IMR-90 (cell line): ENCODE data around the gene PSKH1. TPM values are rescaled to one million over a fixed set of nuclear protein-coding genes. Genes with fewer than 3 reads are reported as not detected.

Experiments
- ATAC-seq: fragments of 200-7000 bp; cut with Tn5 transposase; 2 replicates; pipeline ENCODE4 v1.9.1; 2020; ENCODE audit warnings: low read depth, mild to moderate bottlenecking, moderate library complexity
- BruUV-seq: library from RNA; stranded (reverse); fragments of 400-500 nt; replicated peaks from 2 replicates; lab custom pipeline; 2021; lab: Mats Ljungman, UMichigan
- CTCF ChIA-PET: fragments of 300-600 bp; formaldehyde crosslinking; extraction: SDS; loops from one replicate; lab custom pipeline; 2021; ENCODE audit warnings: antibody characterized with exemption; lab: Yijun Ruan, JAX
- POLR2A ChIA-PET: fragments of 300-600 bp; sonication (Branson Sonifier 250); formaldehyde crosslinking; loops from one replicate; lab custom pipeline; 2022; ENCODE audit warnings: antibody characterized with exemption; ENCODE audit not compliant: unreplicated experiment; lab: Charles Lee
- DNase-seq: peaks from one replicate; pipeline ENCODE4 v3.0.0; 2013
- H2AFZ ChIP-seq: replicated peaks from 2 replicates; pipeline ENCODE3; 2013; ENCODE audit warnings: low read length, mild to moderate bottlenecking; ENCODE audit not compliant: poor library complexity
- H2AK5ac ChIP-seq: 2 replicates; pipeline ENCODE4 v1.6.1; 2013; ENCODE audit warnings: low read depth, low read length, inconsistent platforms
- H2AK9ac ChIP-seq: replicated peaks from 2 replicates; pipeline ENCODE3; 2013; ENCODE audit warnings: mild to moderate bottlenecking, low read depth, low read length, moderate library complexity; ENCODE audit not compliant: poor library complexity
- H2BK120ac ChIP-seq: 2 replicates; pipeline ENCODE4 v1.6.1; 2013; ENCODE audit warnings: low read depth, low read length, inconsistent platforms
- H2BK15ac ChIP-seq: 3 replicates; pipeline ENCODE4 v1.6.1; 2013; ENCODE audit warnings: low read depth, low read length, inconsistent platforms
- H2BK20ac ChIP-seq: 2 replicates; pipeline ENCODE4 v1.6.1; 2013; ENCODE audit warnings: low read depth, mild to moderate bottlenecking, inconsistent platforms, low read length, moderate library complexity
- H2BK5ac ChIP-seq: 2 replicates; pipeline ENCODE4 v1.6.1; 2013; ENCODE audit warnings: mild to moderate bottlenecking, low read depth, low read length, inconsistent platforms; ENCODE audit not compliant: poor library complexity, severe bottlenecking
- H3K14ac ChIP-seq: replicated peaks from 2 replicates; pipeline ENCODE4 v1.6.1; 2013; ENCODE audit warnings: low read depth, low read length, inconsistent platforms
- H3K18ac ChIP-seq: 2 replicates; pipeline ENCODE4 v1.6.1; 2013; ENCODE audit warnings: low read depth, low read length, control low read depth
- H3K23ac ChIP-seq: 2 replicates; pipeline ENCODE4 v1.6.1; 2013; ENCODE audit warnings: low read depth, low read length, inconsistent platforms
- H3K27ac ChIP-seq: 2 replicates; pipeline ENCODE4 v1.5.1; 2013; ENCODE audit warnings: mild to moderate bottlenecking, control low read depth, low read length; ENCODE audit not compliant: insufficient read depth
- H3K27me3 ChIP-seq: 2 replicates; pipeline ENCODE4 v1.6.1; 2013; ENCODE audit warnings: low read length; ENCODE audit not compliant: control insufficient read depth, insufficient read depth
- H3K36me3 ChIP-seq: 2 replicates; pipeline ENCODE4 v1.6.1; 2013; ENCODE audit warnings: low read length, mixed read lengths; ENCODE audit not compliant: control insufficient read depth, insufficient read depth
- H3K4ac ChIP-seq: 2 replicates; pipeline ENCODE4 v1.6.1; 2013; ENCODE audit warnings: low read depth, low read length, inconsistent platforms
- H3K4me1 ChIP-seq: 2 replicates; pipeline ENCODE4 v1.6.1; 2013; ENCODE audit warnings: low read length, mixed read lengths; ENCODE audit not compliant: control insufficient read depth, insufficient read depth
- H3K4me2 ChIP-seq: 2 replicates; pipeline ENCODE4 v1.6.1; 2013; ENCODE audit warnings: low read depth, mild to moderate bottlenecking, control low read depth, low read length, moderate library complexity
- H3K4me3 ChIP-seq: 2 replicates; pipeline ENCODE4 v1.5.1; 2013; ENCODE audit warnings: low read depth, mild to moderate bottlenecking, control low read depth, low read length, moderate library complexity; ENCODE audit not compliant: insufficient read depth
- H3K56ac ChIP-seq: 2 replicates; pipeline ENCODE4 v1.6.1; 2013; ENCODE audit warnings: low read length, inconsistent platforms; ENCODE audit not compliant: insufficient read depth; ENCODE audit errors: extremely low read depth
- H3K79me1 ChIP-seq, 2 experiments: 2 replicates each; pipeline ENCODE4 v1.6.1; 2013; ENCODE audit warnings: low read length in 2 of 2, inconsistent platforms in 1 of 2, low read depth in 1 of 2
- H3K9ac ChIP-seq: 2 replicates; pipeline ENCODE4 v1.6.1; 2013; ENCODE audit warnings: low read depth, low read length, control low read depth
- H3K9me1 ChIP-seq: 2 replicates; pipeline ENCODE4 v1.6.1; 2013; ENCODE audit warnings: low read length, inconsistent platforms; ENCODE audit not compliant: insufficient read depth
- H3K9me3 ChIP-seq: 2 replicates; pipeline ENCODE4 v1.6.1; 2013; ENCODE audit warnings: low read length; ENCODE audit not compliant: control insufficient read depth, insufficient read depth
- H4K20me1 ChIP-seq: 2 replicates; pipeline ENCODE4 v1.6.1; 2013; ENCODE audit warnings: low read length, inconsistent platforms; ENCODE audit not compliant: insufficient read depth
- H4K5ac ChIP-seq: 2 replicates; pipeline ENCODE4 v1.6.1; 2013; ENCODE audit warnings: mild to moderate bottlenecking, low read depth, low read length, control low read depth
- H4K8ac ChIP-seq, 2 experiments: 2 replicates each; pipeline ENCODE4 v1.6.1; 2013; ENCODE audit warnings: low read depth in 2 of 2, low read length in 2 of 2, control low read depth in 1 of 2, inconsistent platforms in 1 of 2
- H4K91ac ChIP-seq: 2 replicates; pipeline ENCODE4 v1.6.1; 2013; ENCODE audit warnings: low read depth, low read length, inconsistent platforms; ENCODE audit not compliant: insufficient read depth
- CHD1 ChIP-seq: IDR thresholded peaks from 2 replicates; pipeline ENCODE4 v1.6.1; 2012; ENCODE audit warnings: low read depth, low read length, improper control_type of control experiment
- FOS ChIP-seq: fragments of 150-350 bp; IDR thresholded peaks from 2 replicates; pipeline ENCODE4 v1.6.1; 2016; ENCODE audit warnings: low read depth, low read length
- MAFK ChIP-seq: IDR thresholded peaks from 2 replicates; pipeline ENCODE4 v1.6.1; 2012; ENCODE audit warnings: low read depth, low read length, improper control_type of control experiment
- MAZ ChIP-seq: IDR thresholded peaks from 2 replicates; pipeline ENCODE4 v1.6.1; 2012; ENCODE audit warnings: low read depth, mild to moderate bottlenecking, low read length, improper control_type of control experiment, moderate library complexity, borderline replicate concordance
- NFE2L2 ChIP-seq: fragments of 150-350 bp; IDR thresholded peaks from 2 replicates; pipeline ENCODE4 v1.6.1; 2016; ENCODE audit warnings: low read depth, mild to moderate bottlenecking, low read length
- POLR2A ChIP-seq: IDR thresholded peaks from 2 replicates; pipeline ENCODE4 v1.6.1; 2012; ENCODE audit warnings: mild to moderate bottlenecking, low read depth, low read length
- RAD21 ChIP-seq: IDR thresholded peaks from 2 replicates; pipeline ENCODE4 v1.6.1; 2012; ENCODE audit warnings: low read length, improper control_type of control experiment
- RCOR1 ChIP-seq: IDR thresholded peaks from 2 replicates; pipeline ENCODE4 v1.6.1; 2012; ENCODE audit warnings: mild to moderate bottlenecking, low read length, improper control_type of control experiment; ENCODE audit not compliant: insufficient replicate concordance
- RFX5 ChIP-seq: IDR thresholded peaks from 2 replicates; pipeline ENCODE4 v1.8.0; 2012; ENCODE audit warnings: low read depth, mild to moderate bottlenecking, low read length, moderate library complexity
- WGBS, 2 experiments: methylation state at CpG; one replicate each; pipeline versions ENCODE4 v1.1.5 to v1.1.7; 2013; ENCODE audit warnings: missing lambda C conversion rate in 2 of 2; ENCODE audit not compliant: insufficient read length in 1 of 2; ENCODE audit errors: extremely low coverage in 2 of 2; 5-methylcytosine and 5-hydroxymethylcytosine counted together
- dilution Hi-C: fragments of 300-500 bp; cut with HindIII; formaldehyde crosslinking; loops from one replicate; pipeline ENCODE4 v1.14.3; 2018; ENCODE audit warnings: low sequenced_read_pairs; ENCODE audit not compliant: unreplicated experiment
- in situ Hi-C: fragments of 300-500 bp; cut with MboI; formaldehyde crosslinking; loops from 3 replicates; pipeline ENCODE4 v1.14.3; 2019; ENCODE audit warnings: low sequenced_read_pairs, inconsistent platforms, mixed read lengths
- intact Hi-C: fragments of 100-400 bp; cut with micrococcal nuclease; formaldehyde crosslinking; loops from 2 replicates; pipeline ENCODE4 v1.10.0; 2022
- polyA plus RNA-seq, 3 experiments: library from polyadenylated mRNA; depleted of rRNA; stranded (reverse); fragments of >200 nt; gene quantifications; 2 replicates each; pipeline ENCODE4 v1.2.3, GENCODE V29; 2012; ENCODE audit warnings: low replicate concordance in 1 of 3
- total RNA-seq: library from RNA; depleted of rRNA; stranded (reverse); fragments of >200 nt; gene quantifications from 2 replicates; pipeline ENCODE4 v1.2.3, GENCODE V29; 2012
- TF ChIP-seq, protein P1 (sequence below): fragments of 150-350 bp; IDR thresholded peaks from 2 replicates; pipeline ENCODE4 v1.6.1; 2017; ENCODE audit warnings: mild to moderate bottlenecking, antibody characterized with exemption, low read length, low read depth
- TF ChIP-seq, protein P2 (sequence below): conservative IDR thresholded peaks from 2 replicates; pipeline ENCODE4 v1.5.1; 2012; ENCODE audit warnings: mild to moderate bottlenecking, low read depth, low read length, improper control_type of control experiment

Gene PSKH1
- total and polyA plus RNA-seq, 2 of the 4 experiments (the other 2 are of a cell fraction): 11.5 to 26.7 TPM

DNA sequence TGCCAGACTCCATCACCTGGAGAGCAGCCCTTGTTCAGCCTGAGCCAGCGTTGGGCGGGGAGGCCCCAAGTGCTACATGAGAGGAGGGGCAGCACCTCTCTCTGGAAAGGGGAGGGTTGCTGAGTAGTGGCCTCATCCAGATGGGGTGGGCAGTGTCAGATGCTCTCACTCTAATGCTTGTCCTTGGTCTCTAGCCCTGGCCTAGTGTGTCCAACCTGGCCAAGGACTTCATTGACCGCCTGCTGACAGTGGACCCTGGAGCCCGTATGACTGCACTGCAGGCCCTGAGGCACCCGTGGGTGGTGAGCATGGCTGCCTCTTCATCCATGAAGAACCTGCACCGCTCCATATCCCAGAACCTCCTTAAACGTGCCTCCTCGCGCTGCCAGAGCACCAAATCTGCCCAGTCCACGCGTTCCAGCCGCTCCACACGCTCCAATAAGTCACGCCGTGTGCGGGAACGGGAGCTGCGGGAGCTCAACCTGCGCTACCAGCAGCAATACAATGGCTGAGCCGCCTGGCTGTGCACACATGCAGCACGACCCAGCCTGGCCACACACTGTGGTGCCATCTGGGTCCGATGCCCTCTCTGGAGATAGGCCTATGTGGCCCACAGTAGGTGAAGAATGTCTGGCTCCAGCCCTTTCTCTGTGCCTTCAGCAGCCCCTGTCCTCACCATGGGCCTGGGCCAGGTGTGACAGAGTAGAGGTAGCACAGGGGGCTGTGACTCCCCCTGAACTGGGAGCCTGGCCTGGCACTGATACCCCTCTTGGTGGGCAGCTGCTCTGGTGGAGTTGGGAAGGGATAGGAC is 34.3 kb downstream of the PSKH1 start:
- Histone ChIP-seq H4K8ac (no peak overlapping the region), H3K4me1 (no peaks in the 10 kb centered on the region), H4K5ac (no peak overlapping the region), H3K14ac (no peak overlapping the region), H3K9me3 (no peaks in the 10 kb centered on the region), H3K9me1 (no peaks in the 10 kb centered on the region), H2BK20ac (no peak overlapping the region), H3K18ac (no peak overlapping the region), H3K4me3 (no peak overlapping the region), H2AK5ac (no peak overlapping the region), H2AK9ac (no peak overlapping the region), H4K91ac (no peak overlapping the region), H3K4ac (no peak overlapping the region), H3K23ac (no peak overlapping the region), H3K4me2 (no peak overlapping the region), H3K27me3 (no peaks in the 10 kb centered on the region), H3K36me3 (peaks cover 29% of the 10 kb centered on the region), H3K9ac (no peak overlapping the region), H2BK15ac (no peak overlapping the region), H4K20me1 (peaks cover 46% of the 10 kb centered on the region), H3K79me1 (peaks cover 5 to 35% of the 10 kb centered on the region in 2 experiments; a peak in 2 of 4 replicates), H2BK5ac (no peak overlapping the region), H2AFZ (no peak overlapping the region), H3K27ac (no peak overlapping the region), H3K56ac (no peak overlapping the region), H2BK120ac (no peak overlapping the region)
- intact Hi-C loops (no loop called here), dilution Hi-C loops (no loop called here), in situ Hi-C loops (loop anchor here (5.0 to 25.0 kb wide), 3 partner anchors 115 to 390 kb away; partner anchors contain the start of gene RIPOR1)
- TF ChIP-seq, protein P1, sequence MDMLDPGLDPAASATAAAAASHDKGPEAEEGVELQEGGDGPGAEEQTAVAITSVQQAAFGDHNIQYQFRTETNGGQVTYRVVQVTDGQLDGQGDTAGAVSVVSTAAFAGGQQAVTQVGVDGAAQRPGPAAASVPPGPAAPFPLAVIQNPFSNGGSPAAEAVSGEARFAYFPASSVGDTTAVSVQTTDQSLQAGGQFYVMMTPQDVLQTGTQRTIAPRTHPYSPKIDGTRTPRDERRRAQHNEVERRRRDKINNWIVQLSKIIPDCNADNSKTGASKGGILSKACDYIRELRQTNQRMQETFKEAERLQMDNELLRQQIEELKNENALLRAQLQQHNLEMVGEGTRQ: no peak
- TF ChIP-seq MAFK (no peak), NFE2L2 (no peak), RAD21 (no peak), RCOR1 (no peak), RFX5 (no peak), POLR2A (no peak), MAZ (no peak), FOS (no peak), CHD1 (no peak)
- TF ChIP-seq, protein P2, sequence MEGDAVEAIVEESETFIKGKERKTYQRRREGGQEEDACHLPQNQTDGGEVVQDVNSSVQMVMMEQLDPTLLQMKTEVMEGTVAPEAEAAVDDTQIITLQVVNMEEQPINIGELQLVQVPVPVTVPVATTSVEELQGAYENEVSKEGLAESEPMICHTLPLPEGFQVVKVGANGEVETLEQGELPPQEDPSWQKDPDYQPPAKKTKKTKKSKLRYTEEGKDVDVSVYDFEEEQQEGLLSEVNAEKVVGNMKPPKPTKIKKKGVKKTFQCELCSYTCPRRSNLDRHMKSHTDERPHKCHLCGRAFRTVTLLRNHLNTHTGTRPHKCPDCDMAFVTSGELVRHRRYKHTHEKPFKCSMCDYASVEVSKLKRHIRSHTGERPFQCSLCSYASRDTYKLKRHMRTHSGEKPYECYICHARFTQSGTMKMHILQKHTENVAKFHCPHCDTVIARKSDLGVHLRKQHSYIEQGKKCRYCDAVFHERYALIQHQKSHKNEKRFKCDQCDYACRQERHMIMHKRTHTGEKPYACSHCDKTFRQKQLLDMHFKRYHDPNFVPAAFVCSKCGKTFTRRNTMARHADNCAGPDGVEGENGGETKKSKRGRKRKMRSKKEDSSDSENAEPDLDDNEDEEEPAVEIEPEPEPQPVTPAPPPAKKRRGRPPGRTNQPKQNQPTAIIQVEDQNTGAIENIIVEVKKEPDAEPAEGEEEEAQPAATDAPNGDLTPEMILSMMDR: no peak
- ATAC-seq (no peak), DNase-seq (no peak)
- BruUV-seq: no TSS peak
- CTCF ChIA-PET: no interaction called here
- WGBS, 2 experiments: 97% methylated on average over 15 of the region's 22 CpGs; no CpG with 5 or more reads in 1 of the 2 experiments
- POLR2A ChIA-PET: no interaction called here
